ENCODE results near the gene INTS2.

Gene INTS2

DNA sequence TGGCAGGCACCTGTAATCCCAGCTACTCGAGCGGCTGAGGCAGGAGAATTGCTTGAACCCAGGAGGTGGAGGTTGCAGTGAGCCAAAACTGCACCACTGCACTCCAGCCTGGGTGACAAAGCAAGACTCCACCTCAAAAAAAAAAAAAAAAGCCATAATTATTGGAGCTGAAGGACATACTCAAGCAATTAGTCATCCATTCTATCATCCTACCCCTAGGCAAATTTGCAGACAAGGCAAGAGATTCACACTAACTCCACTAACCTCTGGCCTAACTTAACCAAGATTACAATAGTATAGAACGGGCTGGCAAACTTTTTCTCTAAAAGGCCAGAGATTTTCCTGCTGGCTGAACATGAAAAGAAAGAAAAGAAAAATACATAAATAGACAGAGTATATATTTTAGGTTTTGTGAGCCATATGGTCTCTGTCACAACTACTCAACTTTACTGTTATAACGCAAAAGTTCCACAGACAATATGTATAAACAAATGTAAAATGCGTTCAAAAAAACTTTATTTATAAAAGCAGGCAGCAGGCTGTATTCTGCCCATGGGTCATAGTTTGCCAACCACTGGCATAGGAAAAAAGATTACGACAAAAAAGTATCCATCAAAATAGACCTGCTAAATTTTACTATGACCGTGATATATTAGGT, 94.1 kb downstream of the INTS2 start:
- no peak overlapping the region for H3K4me3 ChIP-seq (replicated peaks; ENCODE audit: insufficient read depth, low read length)
- H3K27ac ChIP-seq (replicated peaks): no peak overlapping the region
- TF ChIP-seq SPI1 (IDR thresholded peaks at IDR 0.05; ENCODE audit: borderline replicate concordance, low read depth) (no peak), CTCF (IDR thresholded peaks at IDR 0.05; ENCODE audit: insufficient read depth, low read length) (no peak), POLR2AphosphoS5 (IDR thresholded peaks at IDR 0.05; ENCODE audit: low read depth) (no peak), REST (IDR thresholded peaks at IDR 0.05; ENCODE audit: insufficient replicate concordance, low read depth) (no peak), GABPA (IDR thresholded peaks at IDR 0.05; ENCODE audit: low read depth) (no peak)
- no peak for DNase-seq (ENCODE audit: low read depth in 1 of 2, low spot score in 1 of 2)
- no peaks in the 10 kb centered on the region for H3K27me3 ChIP-seq (ENCODE audit: insufficient read depth, poor library complexity, severe bottlenecking)

GRCh38 chr17:61832463-61832862, 95.3 kb downstream of the INTS2 start:
- DNase-seq (ENCODE audit: low read depth in 1 of 2, low spot score in 1 of 2): no peak
- H3K27me3 ChIP-seq (ENCODE audit: insufficient read depth, poor library complexity, severe bottlenecking): no peaks in the 10 kb centered on the region
- H3K4me3 ChIP-seq (replicated peaks; ENCODE audit: insufficient read depth, low read length): no peak overlapping the region
- no peak overlapping the region for H3K27ac ChIP-seq (replicated peaks)
- TF ChIP-seq REST (IDR thresholded peaks at IDR 0.05; ENCODE audit: insufficient replicate concordance, low read depth) (no peak), SPI1 (IDR thresholded peaks at IDR 0.05; ENCODE audit: borderline replicate concordance, low read depth) (no peak), POLR2AphosphoS5 (IDR thresholded peaks at IDR 0.05; ENCODE audit: low read depth) (no peak), CTCF (IDR thresholded peaks at IDR 0.05; ENCODE audit: insufficient read depth, low read length) (no peak), GABPA (IDR thresholded peaks at IDR 0.05; ENCODE audit: low read depth) (no peak)

- Histone ChIP-seq H3K27me3 (ENCODE audit: insufficient read depth, poor library complexity, severe bottlenecking) (no peaks in the 10 kb centered on the region), H3K4me3 (replicated peaks; ENCODE audit: insufficient read depth, low read length) (no peak overlapping the region), H3K27ac (replicated peaks) (no peak overlapping the region)
- DNase-seq (ENCODE audit: low read depth in 1 of 2, low spot score in 1 of 2): no peak
- no peak for TF ChIP-seq REST (IDR thresholded peaks at IDR 0.05; ENCODE audit: insufficient replicate concordance, low read depth)
- no peak for TF ChIP-seq GABPA (IDR thresholded peaks at IDR 0.05; ENCODE audit: low read depth)
- no peak for TF ChIP-seq SPI1 (IDR thresholded peaks at IDR 0.05; ENCODE audit: borderline replicate concordance, low read depth)
- TF ChIP-seq CTCF (IDR thresholded peaks at IDR 0.05; ENCODE audit: insufficient read depth, low read length): no peak
- no peak for TF ChIP-seq POLR2AphosphoS5 (IDR thresholded peaks at IDR 0.05; ENCODE audit: low read depth)
Observed at GRCh38 chr17:61831099-61831498, 96.7 kb downstream of the INTS2 start.
